Loucy (cell line): Measurements from ENCODE around the gene FAF1.

Experiments used
- H2AFZ ChIP-seq: fragments of 200-600 bp; sonication (generic); 2 replicates; pipeline ENCODE4 v1.6.0; 2016; ENCODE audit warnings: antibody characterized with exemption, mild to moderate bottlenecking, low read length, moderate library complexity
- H3F3A ChIP-seq: fragments of 200-600 bp; 2 replicates; pipeline ENCODE4 v1.6.0; 2016; ENCODE audit warnings: antibody characterized with exemption, low read depth, mild to moderate bottlenecking
- H3K27me3 ChIP-seq: fragments of 200-600 bp; sonication (generic); 2 replicates; pipeline ENCODE4 v1.6.1; 2014; ENCODE audit warnings: low read length, mild to moderate bottlenecking; ENCODE audit not compliant: insufficient read depth, poor library complexity, severe bottlenecking
- H3K36me3 ChIP-seq: fragments of 200-600 bp; sonication (generic); 2 replicates; pipeline ENCODE4 v1.6.1; 2016; ENCODE audit warnings: low read length; ENCODE audit not compliant: insufficient read depth
- H3K4me1 ChIP-seq: fragments of 200-600 bp; sonication (generic); 2 replicates; pipeline ENCODE4 v1.5.1; 2014; ENCODE audit warnings: low read length, mild to moderate bottlenecking; ENCODE audit not compliant: insufficient read depth, poor library complexity, severe bottlenecking
- H3K4me2 ChIP-seq: fragments of 200-600 bp; sonication (generic); 2 replicates; pipeline ENCODE4 v1.6.0; 2014; ENCODE audit warnings: antibody characterized with exemption, low read length, low read depth, mild to moderate bottlenecking; ENCODE audit not compliant: poor library complexity, severe bottlenecking
- H3K4me3 ChIP-seq: fragments of 200-600 bp; sonication (generic); 2 replicates; pipeline ENCODE4 v1.5.1; 2014; ENCODE audit warnings: low read length, mild to moderate bottlenecking, mixed read lengths; ENCODE audit not compliant: poor library complexity, severe bottlenecking
- H3K79me2 ChIP-seq: fragments of 200-600 bp; sonication (generic); 2 replicates; pipeline ENCODE4 v1.6.1; 2014; ENCODE audit warnings: low read length; ENCODE audit not compliant: insufficient read depth
- H3K9ac ChIP-seq: fragments of 200-600 bp; sonication (generic); 2 replicates; pipeline ENCODE4 v1.6.0; 2014; ENCODE audit warnings: mild to moderate bottlenecking, low read depth, low read length, moderate library complexity; ENCODE audit not compliant: poor library complexity, severe bottlenecking
- H3K9me2 ChIP-seq: fragments of 200-600 bp; sonication (generic); replicated peaks from 2 replicates; pipeline ENCODE4 v1.6.1; 2016; ENCODE audit warnings: low read depth, low read length, mixed read lengths
- H3K9me3 ChIP-seq: fragments of 200-600 bp; sonication (generic); 2 replicates; pipeline ENCODE4 v1.6.1; 2014; ENCODE audit warnings: mild to moderate bottlenecking, antibody characterized with exemption, low read length, low read depth; ENCODE audit not compliant: insufficient read depth
- H4K20me1 ChIP-seq: fragments of 200-600 bp; sonication (generic); 2 replicates; pipeline ENCODE4 v1.6.0; 2014; ENCODE audit warnings: antibody characterized with exemption, low read length, mild to moderate bottlenecking; ENCODE audit not compliant: insufficient read depth, poor library complexity, severe bottlenecking
- CTCF ChIP-seq: fragments of 200-600 bp; sonication (generic); conservative IDR thresholded peaks from 2 replicates; pipeline ENCODE4 v1.5.1; 2014; ENCODE audit warnings: mild to moderate bottlenecking, antibody characterized with exemption, low read length
- EZH2phosphoT487 ChIP-seq: fragments of 200-600 bp; IDR thresholded peaks from 2 replicates; pipeline ENCODE4 v1.6.1; 2018; ENCODE audit warnings: antibody characterized with exemption, mild to moderate bottlenecking, moderate library complexity, borderline replicate concordance

FAF1 gene

GRCh38 chr1:50458507-50458906 is 501.6 kb downstream of the FAF1 start:
- no peaks in the 10 kb centered on the region for H4K20me1 ChIP-seq
- H3K9me2 ChIP-seq = no peaks in the 10 kb centered on the region
- H3F3A ChIP-seq = peaks cover 4% of the 10 kb centered on the region; the same call in 1 of the 2 replicates
- H3K36me3 ChIP-seq = no peaks in the 10 kb centered on the region
- no peaks in the 10 kb centered on the region for H3K79me2 ChIP-seq
- H2AFZ ChIP-seq = no peak overlapping the region
- no peaks in the 10 kb centered on the region for H3K27me3 ChIP-seq
- no peak for TF ChIP-seq CTCF
- no peak for TF ChIP-seq EZH2phosphoT487
- peak overlapping the region; percentile 24 for H3K4me2 ChIP-seq
- no peaks in the 10 kb centered on the region for H3K9me3 ChIP-seq
- H3K4me1 ChIP-seq = peaks cover 14% of the 10 kb centered on the region
- no peak overlapping the region for H3K4me3 ChIP-seq
- no peak overlapping the region for H3K9ac ChIP-seq

GRCh38 chr1:50454911-50455310 is 505.2 kb downstream of the FAF1 start:
- Histone ChIP-seq H3K4me1 (peaks cover 21% of the 10 kb centered on the region), H3K27me3 (no peaks in the 10 kb centered on the region), H2AFZ (no peak overlapping the region), H3K4me3 (no peak overlapping the region), H3K9me2 (no peaks in the 10 kb centered on the region), H3K79me2 (no peaks in the 10 kb centered on the region), H3K9ac (no peak overlapping the region), H3K9me3 (no peaks in the 10 kb centered on the region), H4K20me1 (no peaks in the 10 kb centered on the region), H3F3A (peaks cover 4% of the 10 kb centered on the region; the same call in 1 of the 2 replicates), H3K4me2 (no peak overlapping the region), H3K36me3 (no peaks in the 10 kb centered on the region; the same call in 1 of the 2 replicates)
- TF ChIP-seq CTCF (no peak), EZH2phosphoT487 (no peak)

- Histone ChIP-seq H3K4me3 (no peak overlapping the region), H3K9ac (no peak overlapping the region), H3K36me3 (no peaks in the 10 kb centered on the region; the same call in 1 of the 2 replicates), H3K4me2 (no peak overlapping the region), H4K20me1 (no peaks in the 10 kb centered on the region), H2AFZ (no peak overlapping the region), H3K79me2 (no peaks in the 10 kb centered on the region), H3F3A (peaks cover 2% of the 10 kb centered on the region; the same call in 1 of the 2 replicates), H3K27me3 (no peaks in the 10 kb centered on the region), H3K9me3 (no peaks in the 10 kb centered on the region), H3K9me2 (no peaks in the 10 kb centered on the region), H3K4me1 (peaks cover 9% of the 10 kb centered on the region)
- TF ChIP-seq CTCF (no peak), EZH2phosphoT487 (no peak)
These were observed 506.8 kb downstream of the FAF1 start for GRCh38 chr1:50453266-50453665.
